GM18502 (cell line): ENCODE measurements around the gene ACTR2.
"Not testable (repeated sequence)": the region's sequence is repeated elsewhere in the genome, so short reads cannot be mapped to it uniquely, and the experiment has no call there.

Experiments used
- ATAC-seq: cut with Tn5 transposase; IDR thresholded peaks from one replicate; pipeline ENCODE4 v1.9.1; 2021; ENCODE audit warnings: mild to moderate bottlenecking; ENCODE audit not compliant: unreplicated experiment, poor library complexity

ACTR2 gene

DNA sequence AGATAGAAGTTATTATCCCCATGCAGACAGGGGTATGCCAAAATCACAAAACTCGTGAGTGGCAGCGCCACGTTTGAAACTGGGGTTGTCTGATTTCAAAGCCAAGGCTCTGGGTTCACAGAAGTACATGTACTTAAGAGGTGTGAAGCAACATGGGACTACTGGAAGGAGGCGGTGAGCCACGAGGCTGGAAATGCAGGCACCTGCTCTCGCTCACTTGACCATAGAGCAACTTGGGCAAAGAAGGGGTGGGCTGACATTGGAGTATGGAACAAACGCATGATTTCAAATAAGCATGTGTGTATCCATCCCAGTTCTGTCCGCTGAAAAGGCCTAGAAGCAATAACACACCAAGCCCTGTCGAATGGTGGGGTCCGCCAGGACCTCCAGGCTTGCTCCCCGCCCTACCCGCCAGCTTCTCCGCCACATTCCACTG is 593 bp upstream of the ACTR2 start:
- ATAC-seq = peak; percentile 19

DNA sequence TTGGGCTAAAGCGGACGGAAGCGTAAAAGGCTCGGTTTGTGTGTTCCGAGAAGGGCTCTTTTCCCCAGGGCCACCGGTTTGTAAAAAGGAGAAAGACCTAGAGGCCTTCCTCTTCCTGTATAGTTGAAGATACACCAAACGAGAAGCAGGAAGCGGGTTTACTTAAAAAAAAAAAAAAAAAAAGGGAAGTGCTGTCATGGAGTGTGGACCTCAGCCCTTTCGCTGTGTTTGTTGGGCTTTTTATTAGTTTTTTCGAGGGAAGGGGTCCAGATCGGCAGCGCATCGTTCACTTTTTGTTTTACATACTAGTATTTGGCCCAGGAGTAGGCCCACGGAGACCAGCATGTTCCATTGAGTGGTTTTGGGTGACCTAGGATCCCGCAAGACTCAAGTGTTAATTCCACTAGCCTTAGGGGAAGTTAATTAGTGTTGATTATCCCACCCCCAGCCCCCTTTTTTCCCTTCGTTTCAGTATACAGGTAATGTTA is 676 bp downstream of the ACTR2 start:
- peak; percentile 46 for ATAC-seq

DNA sequence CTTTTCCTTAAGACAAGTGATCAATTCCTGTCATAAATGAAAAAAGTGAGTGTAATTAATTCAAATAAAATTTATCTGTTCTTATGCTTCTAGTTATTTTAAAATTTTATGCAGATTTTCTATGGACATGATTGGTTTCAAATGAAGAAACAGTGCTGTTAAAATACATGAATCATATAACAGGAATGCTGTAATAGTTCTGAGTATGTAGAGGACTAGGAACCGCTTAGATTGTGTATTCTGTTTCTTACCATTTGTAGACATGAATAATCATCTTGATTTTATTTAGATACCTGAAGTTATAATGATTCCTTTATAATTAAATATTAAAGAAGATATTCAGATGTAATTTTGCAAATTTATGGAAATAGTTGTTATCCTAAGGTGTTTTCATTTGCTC is 3.5 kb downstream of the ACTR2 start:
- no peak for ATAC-seq

DNA sequence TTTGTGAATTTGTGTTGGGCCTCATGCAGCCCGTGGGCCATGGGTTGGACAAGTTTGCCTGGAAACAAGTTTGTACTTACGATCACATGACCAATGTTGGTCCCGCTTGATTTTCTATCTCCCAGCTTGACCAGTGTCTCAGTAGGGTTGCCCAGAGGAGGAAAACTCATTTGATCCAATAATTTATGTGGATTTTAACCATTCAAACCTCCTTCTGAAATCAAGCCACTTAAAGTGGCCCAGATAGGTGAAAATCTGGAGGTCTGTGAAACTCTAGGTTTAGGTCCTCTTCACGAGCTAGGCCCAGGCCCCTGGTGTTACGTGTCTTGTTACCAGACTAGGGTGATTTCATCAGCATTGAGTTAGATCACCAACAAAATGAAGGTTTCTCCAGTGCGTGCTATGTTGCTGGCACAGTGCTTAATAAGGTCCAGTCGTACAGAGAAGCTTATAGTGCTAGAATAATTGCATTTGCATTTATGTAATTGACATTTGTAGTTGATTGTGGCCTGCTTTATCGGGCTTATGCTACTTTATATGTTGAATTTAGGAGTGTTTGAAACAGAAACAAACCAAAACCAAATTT is 4.4 kb downstream of the ACTR2 start:
- no peak for ATAC-seq

DNA sequence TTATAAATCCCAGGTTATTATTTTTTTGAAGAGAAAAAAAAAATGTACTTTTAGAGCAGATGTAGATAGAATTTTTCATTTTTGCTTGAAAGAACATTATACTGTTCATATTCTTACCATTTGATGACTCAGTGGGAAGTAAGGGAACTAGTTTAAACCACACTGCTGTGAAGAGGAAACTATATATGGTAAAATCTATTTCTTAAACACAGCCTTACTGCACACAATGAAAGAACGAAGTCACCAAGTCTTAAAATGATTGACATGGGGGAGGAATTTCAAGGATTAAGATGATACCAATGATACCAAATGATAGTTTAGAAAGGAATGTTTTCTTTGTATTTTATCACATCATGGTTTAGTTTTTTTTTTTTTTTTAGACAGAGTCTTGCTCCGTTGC is 5.0 kb downstream of the ACTR2 start:
- no peak for ATAC-seq

DNA sequence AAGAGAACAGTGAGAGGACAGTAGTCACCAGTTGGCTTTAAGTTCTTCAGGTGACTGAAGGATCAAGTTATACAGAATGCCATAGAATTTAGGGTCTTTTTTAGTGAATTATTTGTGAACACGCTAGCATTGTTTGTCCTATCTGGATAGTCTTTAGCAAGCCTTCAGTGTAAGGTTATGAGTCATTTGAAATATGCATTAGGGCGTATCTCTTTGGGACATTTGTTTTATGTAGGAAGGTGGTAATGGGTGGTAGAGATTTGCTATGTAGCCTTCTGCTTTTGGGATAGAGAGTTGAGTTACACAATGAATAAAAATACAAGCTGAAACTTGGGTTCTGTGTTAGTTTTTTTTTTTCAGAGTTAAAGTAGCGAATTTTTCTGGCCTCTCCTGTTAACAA is 13.0 kb downstream of the ACTR2 start:
- no peak for ATAC-seq

DNA sequence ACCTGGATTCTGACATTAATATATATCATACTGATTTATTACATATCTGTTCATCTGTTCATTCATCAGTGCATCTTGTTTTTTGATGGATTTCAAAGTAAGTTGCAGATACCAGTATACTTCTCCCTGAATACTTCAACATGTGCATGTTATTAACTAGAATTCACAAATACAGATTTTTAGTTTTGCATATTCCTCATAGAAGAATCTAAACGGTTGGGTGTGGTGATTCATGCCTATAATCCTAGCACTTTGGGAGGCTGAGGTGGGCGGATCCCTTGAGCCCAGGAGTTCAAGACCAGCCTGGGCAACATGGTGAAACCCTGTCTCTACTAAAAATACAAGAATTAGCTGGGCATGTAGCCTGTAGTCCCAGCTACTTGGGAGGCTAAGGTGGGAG is 16.8 kb downstream of the ACTR2 start:
- ATAC-seq = not testable (repeated sequence)

DNA sequence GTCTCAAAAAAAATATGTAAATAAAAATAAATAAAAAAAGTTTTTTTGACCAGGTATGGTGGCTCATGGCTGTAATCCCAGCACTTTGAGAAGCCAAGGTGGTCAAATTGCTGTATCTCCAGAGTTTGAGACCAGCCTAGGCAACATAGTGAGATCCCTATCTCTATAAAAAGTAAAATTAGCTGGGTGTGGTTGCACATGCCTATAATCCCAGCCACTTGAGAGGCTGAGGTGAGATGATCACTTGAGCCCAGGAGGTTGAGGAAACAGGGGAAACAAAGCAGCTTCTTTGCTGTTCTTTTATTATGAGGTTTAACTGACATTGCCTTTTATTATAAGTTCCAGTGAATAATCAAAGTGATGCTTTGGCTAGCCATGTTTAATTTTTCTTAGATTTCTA is 25.0 kb downstream of the ACTR2 start:
- no peak for ATAC-seq

DNA sequence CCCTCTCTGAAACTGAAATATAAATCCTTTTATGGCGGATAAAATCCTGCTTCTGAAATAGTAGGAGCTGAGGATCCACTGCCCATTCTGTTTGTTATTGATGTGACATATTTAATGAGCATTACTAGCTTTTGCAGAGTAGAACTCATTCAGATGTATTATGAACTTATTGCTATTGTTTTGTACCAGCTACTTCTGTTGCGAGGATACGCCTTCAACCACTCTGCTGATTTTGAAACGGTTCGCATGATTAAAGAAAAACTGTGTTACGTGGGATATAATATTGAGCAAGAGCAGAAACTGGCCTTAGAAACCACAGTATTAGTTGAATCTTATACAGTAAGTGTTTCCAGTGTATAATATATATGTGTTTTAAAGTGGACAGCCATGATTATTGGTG is 27.7 kb downstream of the ACTR2 start:
- no peak for ATAC-seq

DNA sequence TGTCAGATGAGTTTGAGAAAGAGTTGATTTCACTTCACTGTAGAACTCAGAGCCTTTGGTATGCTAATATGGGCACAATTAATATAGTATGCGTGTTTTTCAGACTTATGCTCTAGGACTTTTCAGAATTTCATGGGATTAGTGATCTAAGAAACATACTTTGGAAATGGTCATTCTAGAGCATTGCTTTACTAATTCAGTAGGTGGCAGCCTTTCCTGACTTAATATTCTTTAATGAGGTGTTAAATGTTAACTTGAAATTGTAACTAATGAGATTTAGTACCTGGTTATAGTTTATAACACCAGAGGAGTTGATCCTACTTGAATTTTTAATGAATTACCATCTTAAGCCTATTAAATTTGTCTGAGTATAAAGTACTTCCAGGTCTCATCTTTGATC is 28.4 kb downstream of the ACTR2 start:
- no peak for ATAC-seq

DNA sequence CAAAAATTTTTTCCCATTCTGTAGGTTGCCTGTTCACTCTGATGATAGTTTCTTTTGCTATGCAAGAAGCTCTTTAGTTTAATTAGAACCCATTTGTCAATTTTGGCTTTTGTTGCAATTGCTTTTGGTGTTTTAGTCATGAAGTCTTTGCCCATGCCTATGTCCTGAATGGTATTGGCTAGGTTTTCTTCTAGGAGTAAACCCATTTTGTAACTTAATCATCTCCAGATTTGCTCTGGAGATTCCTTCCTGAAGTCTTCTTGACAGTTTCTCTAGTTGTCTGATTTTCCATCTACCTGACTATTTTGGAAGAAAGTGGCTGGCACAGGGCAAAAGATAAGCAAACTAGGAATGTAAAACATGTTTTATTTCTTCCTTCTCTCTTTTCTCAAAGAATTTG is 30.2 kb downstream of the ACTR2 start:
- ATAC-seq = not testable (repeated sequence)

DNA sequence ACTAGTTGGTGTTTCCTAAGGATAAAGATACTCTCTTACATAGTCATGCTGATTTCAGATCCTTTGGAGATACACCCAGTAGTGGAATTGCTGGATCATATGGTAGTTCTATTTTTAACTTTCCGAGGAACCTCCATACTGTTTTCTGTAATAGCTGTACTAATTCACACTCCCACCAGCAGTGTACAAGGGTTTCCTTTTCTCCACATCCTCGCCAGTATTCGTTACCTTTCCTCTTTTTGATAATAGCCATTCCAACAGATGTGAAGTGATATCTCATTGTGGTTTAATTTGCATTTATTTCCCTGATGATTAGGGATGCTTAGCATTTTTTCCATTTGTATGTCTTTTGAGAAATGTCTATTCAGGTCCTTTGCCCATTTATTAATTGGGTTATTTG is 34.0 kb downstream of the ACTR2 start:
- ATAC-seq = no peak

DNA sequence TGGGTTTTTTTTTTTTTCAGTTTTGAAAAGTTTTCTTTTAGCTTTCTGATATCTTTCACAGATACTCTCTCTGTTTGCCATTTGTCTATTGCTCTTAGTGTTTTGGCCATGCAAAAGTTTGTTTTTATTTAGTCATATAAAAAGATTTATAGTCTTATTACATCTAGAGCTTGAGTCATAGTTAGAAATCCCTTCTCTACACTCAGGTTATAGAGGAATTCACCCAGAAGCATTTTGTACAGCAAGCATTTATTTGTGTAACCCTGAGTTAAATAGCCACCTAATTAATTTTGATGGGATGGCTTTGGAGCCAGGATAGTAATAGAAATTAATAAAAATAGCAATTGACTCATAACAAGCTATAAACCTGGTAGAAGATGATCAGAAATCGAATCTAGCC is 35.6 kb downstream of the ACTR2 start:
- ATAC-seq = no peak

DNA sequence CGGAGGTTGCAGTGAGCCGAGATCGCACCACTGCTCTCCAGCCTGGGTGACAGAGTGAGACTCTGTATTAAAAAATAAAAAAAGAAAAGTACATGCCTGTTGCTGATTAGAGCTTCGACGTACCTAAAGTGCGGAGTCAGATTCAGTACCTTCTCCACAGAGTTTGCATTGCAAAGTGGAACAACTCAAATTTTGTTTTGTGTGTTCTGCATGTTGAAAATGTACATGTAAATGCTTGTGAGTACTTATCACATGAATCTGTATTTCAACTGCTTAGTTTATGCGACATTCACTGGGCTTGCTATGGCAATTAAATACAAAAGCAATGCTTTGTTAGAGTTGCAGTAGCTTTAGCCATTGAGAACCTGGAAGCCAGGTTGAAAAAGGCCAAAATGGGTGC is 36.4 kb downstream of the ACTR2 start:
- no peak for ATAC-seq

DNA sequence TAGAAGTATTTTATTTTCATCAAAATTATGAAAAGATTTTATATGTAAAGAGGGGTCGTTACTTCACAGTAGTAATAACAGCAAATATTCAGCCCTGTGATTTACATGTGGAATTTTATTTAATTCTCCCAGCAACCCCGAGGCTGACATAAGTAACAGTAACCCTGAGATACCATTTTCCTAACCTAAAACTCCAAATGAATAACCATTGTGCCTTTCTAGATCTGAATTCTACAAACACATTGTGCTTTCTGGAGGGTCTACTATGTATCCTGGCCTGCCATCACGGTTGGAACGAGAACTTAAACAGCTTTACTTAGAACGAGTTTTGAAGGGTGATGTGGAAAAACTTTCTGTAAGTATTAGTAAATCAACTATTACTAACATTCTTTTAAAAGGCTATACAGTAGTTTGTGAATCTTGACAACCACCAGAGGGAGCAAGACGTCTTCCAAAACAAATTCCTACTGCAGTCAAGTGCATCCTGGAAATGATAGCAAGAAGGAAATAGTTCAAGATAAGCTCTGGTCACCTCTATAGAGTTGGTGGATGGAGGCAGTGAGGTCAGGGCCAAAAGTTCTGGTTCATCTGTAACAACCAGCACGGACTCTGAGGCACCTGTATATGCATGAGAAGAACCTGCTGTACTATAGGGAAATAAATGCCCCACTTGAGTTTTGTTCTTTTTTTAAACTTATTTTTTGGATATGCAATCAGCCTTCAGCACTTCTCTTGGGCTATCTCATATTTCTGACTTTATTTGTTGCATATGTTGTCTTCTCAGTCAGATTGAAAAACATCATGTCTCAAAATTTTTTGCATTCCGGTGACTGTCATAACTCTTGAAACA is 37.4 kb downstream of the ACTR2 start:
- ATAC-seq = no peak

DNA sequence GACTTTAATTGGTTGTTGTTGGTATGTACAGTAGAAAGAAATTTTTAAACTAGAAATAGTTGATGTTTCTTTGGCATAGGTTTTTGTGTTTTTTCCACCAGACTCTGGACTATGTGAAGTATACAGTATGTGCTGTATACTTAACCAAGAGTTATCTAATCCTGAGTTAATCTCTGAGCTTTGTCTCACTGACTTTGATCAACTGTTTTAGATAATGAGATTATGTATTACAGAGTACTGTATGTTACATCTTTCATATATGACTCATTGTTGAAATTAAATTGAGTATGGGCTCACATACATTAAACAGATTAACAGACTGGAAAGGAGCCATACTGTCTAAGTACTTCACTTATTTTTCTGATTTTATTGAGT is 38.0 kb downstream of the ACTR2 start:
- no peak for ATAC-seq

DNA sequence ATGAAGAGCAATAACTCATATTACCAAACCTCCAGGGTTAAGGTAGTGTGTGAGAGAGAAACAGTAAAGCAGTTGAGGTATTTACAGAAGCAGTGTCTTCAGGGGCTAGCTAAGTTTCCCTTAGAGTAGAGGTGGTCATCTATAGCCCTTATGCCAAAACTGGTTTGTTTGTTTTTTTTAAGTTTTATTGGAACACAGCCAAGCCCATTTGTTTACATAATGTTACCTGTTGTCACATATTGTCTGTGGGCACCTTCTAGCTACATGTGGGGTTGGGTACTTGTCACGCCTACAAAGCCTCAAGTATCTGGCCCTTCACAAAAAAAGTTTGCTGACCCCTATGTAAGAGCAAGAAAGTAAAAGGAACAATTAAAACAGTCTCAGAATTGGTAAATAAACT is 39.4 kb downstream of the ACTR2 start:
- no peak for ATAC-seq

DNA sequence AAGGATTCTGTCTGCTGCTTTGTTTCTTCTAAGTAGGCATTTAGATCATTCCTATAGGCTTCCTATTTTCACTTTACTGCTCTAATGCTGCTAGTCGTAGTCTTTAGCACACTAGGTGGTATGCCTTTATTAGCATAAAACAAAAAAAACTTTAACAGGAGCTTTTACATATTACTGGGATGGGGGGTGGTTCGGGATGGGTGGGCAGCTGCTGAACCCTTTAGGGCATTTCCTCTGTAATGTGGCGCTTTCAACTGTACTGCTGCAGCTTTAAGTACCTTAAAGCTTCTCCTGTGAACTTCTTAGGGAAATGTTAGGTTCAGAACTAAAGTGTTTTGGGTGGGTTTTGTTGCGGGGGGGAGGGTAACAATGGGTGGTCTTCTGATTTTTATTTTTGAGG is 41.3 kb downstream of the ACTR2 start:
- ATAC-seq = no peak

DNA sequence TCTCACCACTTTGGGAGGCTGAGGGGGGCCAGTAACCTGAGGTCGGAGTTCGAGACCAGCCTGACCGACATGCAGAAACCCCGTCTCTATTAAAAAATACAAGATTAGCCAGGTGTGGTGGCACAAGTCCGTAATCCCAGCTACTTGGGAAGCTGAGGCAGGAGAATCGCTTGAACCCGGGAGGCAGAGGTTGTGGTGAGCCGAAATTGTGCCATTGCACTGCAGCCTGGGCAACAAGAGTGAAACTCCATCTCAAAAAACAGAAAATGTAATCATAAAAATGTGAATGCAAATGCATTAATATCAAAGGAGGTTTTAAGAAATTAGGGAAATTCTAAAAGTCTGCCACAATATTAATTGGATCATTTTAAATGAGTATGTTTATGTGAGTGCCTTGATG is 45.7 kb downstream of the ACTR2 start:
- ATAC-seq = no peak

DNA sequence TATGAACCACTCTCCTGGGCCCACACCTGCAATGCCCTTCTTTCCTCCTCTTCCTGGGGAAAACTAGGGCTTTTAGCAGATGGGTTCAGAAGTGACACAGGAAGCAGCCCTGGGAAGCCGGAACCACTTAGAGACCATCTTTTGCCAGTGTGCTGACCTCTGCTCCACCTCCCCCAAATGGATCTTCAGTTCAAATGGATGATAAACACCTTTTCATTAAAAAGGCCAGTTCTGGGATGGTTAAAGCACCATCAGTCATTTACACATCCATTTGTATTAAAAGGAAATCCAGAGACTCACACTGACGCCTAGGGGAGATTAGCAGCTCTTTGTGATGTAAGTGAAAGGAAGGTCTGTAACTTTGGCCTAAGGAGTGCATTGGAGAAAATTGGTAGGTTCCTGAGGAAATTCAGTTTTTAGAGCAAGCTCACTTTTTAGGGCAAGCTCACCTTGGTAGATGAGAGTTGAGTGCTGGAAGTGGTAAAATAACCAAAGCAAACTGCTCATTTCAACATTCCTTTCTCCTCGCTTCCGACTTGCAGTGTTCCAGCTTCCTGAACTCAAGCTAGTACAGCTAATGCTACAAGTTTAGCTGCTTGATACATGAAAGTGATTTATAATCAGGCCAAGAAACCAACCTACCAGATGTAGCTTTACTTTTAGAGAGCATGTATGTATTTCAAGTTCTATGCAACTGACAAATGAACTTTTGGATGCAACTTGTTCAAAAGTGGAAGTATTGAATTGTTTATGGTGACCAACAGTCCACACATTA is 47.7 kb downstream of the ACTR2 start:
- no peak for ATAC-seq

DNA sequence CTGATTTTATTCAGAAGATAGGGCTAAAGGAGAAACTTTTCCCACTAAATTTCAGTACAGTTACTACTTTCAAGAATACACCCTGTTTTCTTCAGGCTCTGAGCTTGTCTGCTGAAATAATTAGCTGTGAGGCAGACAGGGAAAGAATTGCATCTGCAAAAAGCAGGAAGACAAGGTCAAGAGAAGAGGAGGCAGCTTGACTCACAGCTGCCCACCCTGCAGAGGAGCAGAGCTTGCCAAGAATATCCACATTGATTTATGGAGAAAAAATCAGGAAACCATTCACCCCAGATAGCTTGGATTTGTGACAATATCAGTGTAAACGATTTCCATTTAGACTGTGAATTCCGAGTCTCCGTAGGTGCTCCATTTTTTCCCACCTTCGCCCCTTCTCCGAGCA is 49.0 kb downstream of the ACTR2 start:
- ATAC-seq = no peak
